SU-DHL-6 (cell line): ENCODE data around the gene MAST4.

Source experiments
- EZH2phosphoT487 ChIP-seq: fragments of 200-600 bp; sonication (generic), shearing (Covaris generic); conservative IDR thresholded peaks from 2 replicates; pipeline ENCODE4 v1.6.1; 2018; ENCODE audit warnings: mild to moderate bottlenecking, antibody characterized with exemption, low read length, moderate library complexity, mixed read lengths
- TF ChIP-seq, protein P1 (sequence below): fragments of 200-600 bp; sonication (generic); IDR thresholded peaks from one replicate; pipeline ENCODE4 v1.5.1; 2017; ENCODE audit warnings: antibody characterized with exemption, mild to moderate bottlenecking, low read length, moderate library complexity; ENCODE audit not compliant: insufficient read depth, poor library complexity, severe bottlenecking

- TF ChIP-seq EZH2phosphoT487, result no peak
- TF ChIP-seq, protein P1, sequence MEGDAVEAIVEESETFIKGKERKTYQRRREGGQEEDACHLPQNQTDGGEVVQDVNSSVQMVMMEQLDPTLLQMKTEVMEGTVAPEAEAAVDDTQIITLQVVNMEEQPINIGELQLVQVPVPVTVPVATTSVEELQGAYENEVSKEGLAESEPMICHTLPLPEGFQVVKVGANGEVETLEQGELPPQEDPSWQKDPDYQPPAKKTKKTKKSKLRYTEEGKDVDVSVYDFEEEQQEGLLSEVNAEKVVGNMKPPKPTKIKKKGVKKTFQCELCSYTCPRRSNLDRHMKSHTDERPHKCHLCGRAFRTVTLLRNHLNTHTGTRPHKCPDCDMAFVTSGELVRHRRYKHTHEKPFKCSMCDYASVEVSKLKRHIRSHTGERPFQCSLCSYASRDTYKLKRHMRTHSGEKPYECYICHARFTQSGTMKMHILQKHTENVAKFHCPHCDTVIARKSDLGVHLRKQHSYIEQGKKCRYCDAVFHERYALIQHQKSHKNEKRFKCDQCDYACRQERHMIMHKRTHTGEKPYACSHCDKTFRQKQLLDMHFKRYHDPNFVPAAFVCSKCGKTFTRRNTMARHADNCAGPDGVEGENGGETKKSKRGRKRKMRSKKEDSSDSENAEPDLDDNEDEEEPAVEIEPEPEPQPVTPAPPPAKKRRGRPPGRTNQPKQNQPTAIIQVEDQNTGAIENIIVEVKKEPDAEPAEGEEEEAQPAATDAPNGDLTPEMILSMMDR, result no peak
Measured at GRCh38 chr5:67004730-67005350, 408.6 kb downstream of the MAST4 start.
